GM18858 (cell line): Measurements from ENCODE around the gene PRR20D.
"Not testable (repeated sequence)": the region's sequence is repeated elsewhere in the genome, so short reads cannot be mapped to it uniquely, and the experiment has no call there.

Experiments
- ATAC-seq: cut with Tn5 transposase; IDR thresholded peaks from one replicate; pipeline ENCODE4 v1.9.1; 2021; ENCODE audit not compliant: unreplicated experiment

The PRR20D gene

DNA sequence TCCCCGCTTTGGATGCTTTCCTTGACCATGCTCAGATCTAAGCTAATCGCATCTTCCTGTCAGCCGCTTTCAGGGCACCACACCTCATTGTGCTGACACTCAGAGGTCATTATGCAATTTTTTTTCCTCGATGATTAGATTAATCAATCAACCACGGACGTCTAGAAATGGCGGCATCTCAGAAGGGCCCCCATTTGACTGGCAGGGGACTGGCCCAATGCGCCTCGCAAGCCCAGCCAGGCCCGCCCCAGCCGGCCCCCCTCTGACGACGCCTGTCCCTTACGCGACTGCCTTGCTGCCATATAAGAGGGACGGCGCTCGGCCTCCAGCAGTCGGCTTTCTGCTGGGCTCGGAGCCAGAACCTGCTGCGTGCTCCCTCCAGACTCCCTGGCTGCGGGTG, at the start of gene PRR20D:
TSS of gene PRR20D (plus strand) at position 301 of the 400 bp plus-strand sequence. CDS start 387 bp downstream, outside the sequence.
- not testable (repeated sequence) for ATAC-seq

DNA sequence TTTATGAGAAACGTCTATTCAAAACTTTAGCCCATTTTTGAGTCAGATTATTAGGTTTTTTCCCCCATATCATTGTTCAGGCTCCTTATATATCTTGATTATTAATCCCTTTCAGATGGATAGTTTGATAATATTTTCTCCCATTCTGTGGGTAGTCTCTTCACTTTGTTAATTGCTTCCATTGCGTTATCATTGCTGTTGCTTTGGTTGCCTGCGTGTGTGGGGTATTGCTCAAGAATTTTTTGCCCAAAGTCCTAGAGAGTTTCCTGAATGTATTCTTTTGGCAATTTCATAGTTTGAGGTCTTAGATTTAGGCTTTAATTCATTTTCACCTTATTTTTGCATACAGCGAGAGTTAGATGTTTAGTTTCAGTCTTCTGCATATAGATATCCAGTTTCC, 45.5 kb upstream of the PRR20D start:
- ATAC-seq, result no peak

DNA sequence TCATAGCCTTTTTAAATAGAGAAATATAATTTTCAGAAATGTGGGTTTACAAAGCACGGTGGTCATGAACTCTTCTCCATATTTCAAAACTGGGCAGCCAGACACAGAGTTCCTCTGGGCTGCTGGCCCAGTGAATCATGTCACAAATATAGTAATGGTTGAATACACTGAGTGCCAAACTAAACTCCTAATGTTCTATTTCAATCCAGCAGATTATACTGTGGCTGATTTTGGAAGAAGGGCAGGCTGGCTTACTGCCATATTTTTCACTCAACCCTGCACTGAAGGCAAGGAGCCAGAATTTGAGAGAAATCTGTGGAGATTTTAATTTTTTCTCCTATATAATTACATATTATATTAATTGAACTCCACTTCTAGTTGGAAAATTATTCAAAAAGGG, 36.8 kb upstream of the PRR20D start:
- no peak for ATAC-seq

DNA sequence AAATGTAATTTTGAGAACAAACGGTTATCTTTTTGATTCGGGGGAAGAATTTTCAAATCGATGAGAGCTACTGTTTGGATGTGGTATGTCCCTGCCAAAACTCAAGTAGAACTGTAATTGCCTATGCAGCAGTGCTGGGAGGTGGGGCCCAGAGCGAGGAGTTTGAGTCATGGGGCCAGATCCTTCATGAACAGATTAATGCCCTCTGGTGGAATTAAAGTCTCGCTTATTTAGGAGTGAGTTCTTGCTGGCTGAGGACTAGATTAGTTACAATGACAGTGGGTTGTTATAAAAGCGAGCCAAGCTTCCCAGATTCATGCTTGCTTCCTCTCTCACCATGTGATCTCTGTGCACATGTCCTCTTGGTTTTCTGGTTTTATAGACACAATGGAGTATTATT, 31.5 kb upstream of the PRR20D start:
- ATAC-seq, result no peak

DNA sequence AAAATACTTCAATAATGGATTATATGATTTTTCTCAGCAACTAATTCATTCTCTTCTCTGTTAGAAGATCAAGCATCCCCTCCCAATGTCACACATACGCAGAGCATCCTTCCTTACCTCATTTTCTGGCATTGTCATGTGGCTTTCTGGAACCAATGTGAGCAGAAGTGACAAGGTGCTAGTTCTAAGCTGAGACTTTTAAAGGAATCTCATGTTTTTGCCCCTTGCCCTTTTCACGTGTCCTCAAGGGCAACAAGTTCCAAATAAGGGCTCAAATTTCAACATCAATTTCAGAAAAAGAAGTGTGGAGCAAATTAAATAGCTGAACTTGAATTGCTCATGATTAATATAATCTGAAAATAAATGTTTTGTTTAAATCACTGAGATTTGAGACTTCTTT, 24.3 kb upstream of the PRR20D start:
- ATAC-seq, result no peak

DNA sequence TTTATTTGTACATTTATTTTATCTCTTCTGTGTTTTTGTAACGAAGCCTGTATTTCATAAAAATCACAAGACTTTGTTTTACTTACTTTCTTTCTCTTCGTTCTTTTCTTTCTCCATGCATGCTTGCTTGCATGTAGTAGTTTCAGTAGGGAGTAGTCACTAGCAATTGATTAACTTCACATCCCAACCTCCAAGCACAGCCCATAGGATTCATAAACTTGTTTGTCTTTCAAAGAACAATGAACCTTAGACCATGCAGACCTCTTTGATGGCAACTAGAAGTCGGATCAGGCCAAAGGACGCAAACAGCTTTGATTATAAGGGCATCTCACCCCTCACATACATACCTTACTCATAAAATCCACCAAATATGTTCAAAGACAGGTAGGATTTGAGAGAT, 22.8 kb upstream of the PRR20D start:
- no peak for ATAC-seq

DNA sequence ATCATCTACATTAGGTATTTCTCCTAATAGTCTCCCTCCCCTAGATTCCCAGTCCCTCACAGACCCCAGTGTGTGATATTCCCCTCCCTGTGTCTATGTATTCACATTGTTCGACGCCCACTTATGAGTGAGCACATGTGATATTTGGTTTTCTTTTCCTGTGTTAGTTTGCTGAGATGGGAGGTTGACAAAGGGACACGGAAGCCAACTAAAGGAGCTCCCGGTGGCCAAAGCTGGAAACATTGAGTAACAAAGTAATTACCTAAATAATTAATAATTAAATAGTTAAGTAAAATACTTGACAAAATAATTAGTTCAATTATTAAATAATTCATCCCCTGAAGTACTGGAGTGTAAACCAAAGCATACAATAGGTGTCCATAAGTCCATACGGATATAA, 21.4 kb upstream of the PRR20D start:
- no peak for ATAC-seq

DNA sequence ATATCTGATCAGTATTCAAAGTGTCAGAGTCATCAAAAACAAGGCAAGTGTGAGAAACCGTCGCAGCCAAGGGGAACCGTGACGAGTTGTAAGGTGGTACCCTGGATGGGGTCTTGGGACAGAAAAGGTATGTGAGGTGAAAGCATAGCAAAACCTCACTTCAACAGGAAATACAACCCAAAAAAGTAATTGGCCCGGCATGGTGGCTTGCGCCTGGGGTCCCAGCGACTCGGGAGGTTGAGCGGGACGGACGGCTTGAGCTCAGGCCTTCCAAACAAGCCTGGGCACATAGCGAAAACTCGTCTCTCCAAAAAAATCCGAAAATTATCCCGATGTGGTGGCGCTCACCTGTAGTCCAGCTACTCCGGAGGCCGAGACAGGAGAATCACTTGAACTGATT, 20.7 kb upstream of the PRR20D start:
- not testable (repeated sequence) for ATAC-seq

DNA sequence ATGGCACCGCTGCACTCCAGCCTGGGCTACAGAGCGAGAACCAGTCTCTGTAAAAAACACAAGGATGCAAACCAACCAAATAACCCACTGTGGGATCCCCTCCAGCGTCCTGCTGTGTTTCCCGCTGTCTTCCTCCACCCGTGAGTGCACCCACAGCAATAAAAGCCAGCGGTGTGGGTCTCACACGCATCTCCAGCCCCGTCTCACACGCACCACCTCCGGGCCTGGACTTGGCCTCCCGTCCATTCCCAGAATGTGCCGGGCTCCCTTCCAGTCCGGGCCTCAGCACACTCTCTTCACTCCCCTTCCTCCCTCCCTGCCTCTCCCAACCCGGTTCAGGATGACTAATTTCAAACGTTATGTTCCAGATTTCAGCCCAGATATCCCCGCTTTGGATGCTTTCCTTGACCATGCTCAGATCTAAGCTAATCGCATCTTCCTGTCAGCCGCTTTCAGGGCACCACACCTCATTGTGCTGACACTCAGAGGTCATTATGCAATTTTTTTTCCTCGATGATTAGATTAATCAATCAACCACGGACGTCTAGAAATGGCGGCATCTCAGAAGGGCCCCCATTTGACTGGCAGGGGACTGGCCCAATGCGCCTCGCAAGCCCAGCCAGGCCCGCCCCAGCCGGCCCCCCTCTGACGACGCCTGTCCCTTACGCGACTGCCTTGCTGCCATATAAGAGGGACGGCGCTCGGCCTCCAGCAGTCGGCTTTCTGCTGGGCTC, 20.0 kb upstream of the PRR20D start, which contains the start of gene PRR20A:
TSS of gene PRR20A (plus strand) at position 684 of the 734 bp plus-strand sequence. CDS start 387 bp downstream, outside the sequence.
- not testable (repeated sequence) for ATAC-seq

DNA sequence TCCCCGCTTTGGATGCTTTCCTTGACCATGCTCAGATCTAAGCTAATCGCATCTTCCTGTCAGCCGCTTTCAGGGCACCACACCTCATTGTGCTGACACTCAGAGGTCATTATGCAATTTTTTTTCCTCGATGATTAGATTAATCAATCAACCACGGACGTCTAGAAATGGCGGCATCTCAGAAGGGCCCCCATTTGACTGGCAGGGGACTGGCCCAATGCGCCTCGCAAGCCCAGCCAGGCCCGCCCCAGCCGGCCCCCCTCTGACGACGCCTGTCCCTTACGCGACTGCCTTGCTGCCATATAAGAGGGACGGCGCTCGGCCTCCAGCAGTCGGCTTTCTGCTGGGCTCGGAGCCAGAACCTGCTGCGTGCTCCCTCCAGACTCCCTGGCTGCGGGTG, 13.2 kb upstream of the PRR20D start, which contains the start of gene PRR20B:
TSS of gene PRR20B (plus strand) at position 301 of the 400 bp plus-strand sequence. CDS start 387 bp downstream, outside the sequence.
- ATAC-seq, result not testable (repeated sequence)

DNA sequence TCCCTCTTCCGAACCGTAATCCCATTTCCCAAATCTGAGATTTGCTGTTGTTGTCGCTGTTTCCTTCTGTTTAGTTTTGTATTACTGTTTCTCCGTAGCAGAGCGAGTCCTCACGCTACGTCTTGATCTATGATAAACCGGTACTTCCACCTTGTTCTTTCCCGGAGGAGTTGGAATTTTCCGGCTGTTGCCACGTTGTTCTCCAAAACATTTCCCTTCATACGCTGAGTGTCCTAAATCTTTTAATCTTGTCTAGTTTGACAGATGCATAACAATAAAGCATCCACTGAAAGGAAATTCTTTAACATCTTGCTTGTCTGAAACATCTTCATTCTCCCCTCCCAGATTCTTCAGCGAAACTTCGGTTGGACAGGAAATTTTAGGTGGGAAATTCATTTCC, 12.3 kb upstream of the PRR20D start:
- not testable (repeated sequence) for ATAC-seq

DNA sequence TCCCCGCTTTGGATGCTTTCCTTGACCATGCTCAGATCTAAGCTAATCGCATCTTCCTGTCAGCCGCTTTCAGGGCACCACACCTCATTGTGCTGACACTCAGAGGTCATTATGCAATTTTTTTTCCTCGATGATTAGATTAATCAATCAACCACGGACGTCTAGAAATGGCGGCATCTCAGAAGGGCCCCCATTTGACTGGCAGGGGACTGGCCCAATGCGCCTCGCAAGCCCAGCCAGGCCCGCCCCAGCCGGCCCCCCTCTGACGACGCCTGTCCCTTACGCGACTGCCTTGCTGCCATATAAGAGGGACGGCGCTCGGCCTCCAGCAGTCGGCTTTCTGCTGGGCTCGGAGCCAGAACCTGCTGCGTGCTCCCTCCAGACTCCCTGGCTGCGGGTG, 6.7 kb upstream of the PRR20D start, which contains the start of gene PRR20C:
TSS of gene PRR20C (plus strand) at position 301 of the 400 bp plus-strand sequence. CDS start 387 bp downstream, outside the sequence.
- ATAC-seq, result not testable (repeated sequence)

DNA sequence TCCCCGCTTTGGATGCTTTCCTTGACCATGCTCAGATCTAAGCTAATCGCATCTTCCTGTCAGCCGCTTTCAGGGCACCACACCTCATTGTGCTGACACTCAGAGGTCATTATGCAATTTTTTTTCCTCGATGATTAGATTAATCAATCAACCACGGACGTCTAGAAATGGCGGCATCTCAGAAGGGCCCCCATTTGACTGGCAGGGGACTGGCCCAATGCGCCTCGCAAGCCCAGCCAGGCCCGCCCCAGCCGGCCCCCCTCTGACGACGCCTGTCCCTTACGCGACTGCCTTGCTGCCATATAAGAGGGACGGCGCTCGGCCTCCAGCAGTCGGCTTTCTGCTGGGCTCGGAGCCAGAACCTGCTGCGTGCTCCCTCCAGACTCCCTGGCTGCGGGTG, 6.5 kb downstream of the PRR20D start, which contains the start of gene PRR20E:
TSS of gene PRR20E (plus strand) at position 301 of the 400 bp plus-strand sequence. CDS start 387 bp downstream, outside the sequence.
- ATAC-seq, result not testable (repeated sequence)

DNA sequence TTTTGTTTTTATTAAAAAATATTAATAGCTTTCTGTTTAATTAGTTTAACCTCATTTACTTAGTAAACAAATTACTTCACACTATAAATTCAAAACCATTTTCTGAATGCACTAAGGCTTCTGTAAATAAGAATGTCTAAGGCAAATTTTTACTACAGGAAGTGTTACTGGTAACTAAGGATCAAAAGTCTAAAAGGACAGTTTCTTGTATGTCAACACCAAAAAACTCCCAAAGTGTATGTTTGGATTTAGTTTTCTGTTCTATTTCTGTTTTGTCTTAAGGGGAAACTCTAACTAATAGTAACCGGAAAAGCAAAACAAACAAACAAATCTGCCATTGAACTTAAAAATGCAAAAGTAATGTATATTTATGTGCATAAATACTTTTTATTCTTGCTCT, 31.2 kb downstream of the PRR20D start:
- ATAC-seq, result no peak

DNA sequence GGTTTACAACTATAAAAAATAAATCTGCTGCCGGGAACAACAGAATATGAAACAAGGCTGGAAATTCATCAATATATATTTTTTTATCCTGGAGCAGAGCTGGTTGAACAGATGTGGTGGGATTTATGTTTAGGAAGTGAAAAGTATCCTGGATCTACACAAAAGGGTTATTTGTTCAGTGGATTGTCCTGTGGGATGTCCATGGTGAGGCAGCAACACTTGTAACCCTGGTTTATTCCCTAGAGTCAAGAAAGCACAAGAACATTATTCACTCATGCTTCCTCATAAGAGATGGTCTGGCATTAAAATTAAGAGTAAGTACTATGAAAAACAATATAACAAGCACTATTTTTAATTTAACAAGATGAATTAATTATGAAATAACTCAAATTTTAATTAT, 52.6 kb downstream of the PRR20D start:
- ATAC-seq, result no peak
